ENCODE measurements around the gene RALGDS.
"Not testable (repeated sequence)": the region's sequence is repeated elsewhere in the genome, so short reads cannot be mapped to it uniquely, and the experiment has no call there.

The RALGDS gene

GRCh38 chr9:133094842-133095393 lies 26.1 kb downstream of the RALGDS start:
- no peak for TF ChIP-seq CTCF (IDR thresholded peaks at IDR 0.05; ENCODE audit: control extremely low read depth, extremely low read depth, low read depth, missing control alignments)
- POLR2A ChIA-PET = no interaction called here
- CTCF ChIA-PET = interaction anchor here (1.4 to 2.5 kb wide), 4 partner anchors 8 to 53 kb away, joined by 4 to 13 read pairs (median 7); no protein-coding TSS in a partner anchor
- DNase-seq (ENCODE audit: extremely low spot score) = no peak

GRCh38 chr9:133094351-133094750 lies 26.7 kb downstream of the RALGDS start:
- DNase-seq (ENCODE audit: extremely low spot score); POLR2A ChIA-PET: not testable (repeated sequence)
- CTCF ChIA-PET = interaction anchor here (1.6 kb wide), 1 partner anchor 9 kb away, joined by 9 read pairs; no protein-coding TSS in a partner anchor

- ChIA-PET POLR2A (no interaction called here), CTCF (no interaction called here)
- no peak for DNase-seq (ENCODE audit: extremely low spot score)
- TF ChIP-seq CTCF (IDR thresholded peaks at IDR 0.05; ENCODE audit: control extremely low read depth, extremely low read depth, low read depth, missing control alignments) = no peak
Observed at GRCh38 chr9:133090752-133091385, 30.2 kb downstream of the RALGDS start.

- no peak for DNase-seq (ENCODE audit: extremely low spot score)
- ChIA-PET CTCF (interaction anchor here (0.9 to 1.5 kb wide), 3 partner anchors 10 to 16 kb away, joined by 3 to 4 read pairs (median 3); no protein-coding TSS in a partner anchor), POLR2A (interaction anchor here (0.7 kb wide), 1 partner anchor 24 kb away, joined by 9 read pairs; no protein-coding TSS in a partner anchor)
- no peak for TF ChIP-seq CTCF (IDR thresholded peaks at IDR 0.05; ENCODE audit: control extremely low read depth, extremely low read depth, low read depth, missing control alignments)
Observed at GRCh38 chr9:133090187-133090586, 30.9 kb downstream of the RALGDS start.

GRCh38 chr9:133089271-133089671 lies 31.8 kb downstream of the RALGDS start:
- ChIA-PET POLR2A (interaction anchor here (0.7 kb wide), 1 partner anchor 25 kb away, joined by 9 read pairs; no protein-coding TSS in a partner anchor), CTCF (interaction anchor here (0.9 to 1.5 kb wide), 4 partner anchors 11 to 55 kb away, joined by 3 to 4 read pairs (median 4); no protein-coding TSS in a partner anchor)
- peak; percentile 11 for DNase-seq (ENCODE audit: extremely low spot score)
- no peak for TF ChIP-seq CTCF (IDR thresholded peaks at IDR 0.05; ENCODE audit: control extremely low read depth, extremely low read depth, low read depth, missing control alignments)

- ChIA-PET CTCF (interaction anchor here (1.2 to 1.3 kb wide), 2 partner anchors 14 to 55 kb away, joined by 3 to 4 read pairs; no protein-coding TSS in a partner anchor), POLR2A (no interaction called here)
- TF ChIP-seq CTCF (IDR thresholded peaks at IDR 0.05; ENCODE audit: control extremely low read depth, extremely low read depth, low read depth, missing control alignments) = no peak
- DNase-seq (ENCODE audit: extremely low spot score) = no peak
Observed at GRCh38 chr9:133088756-133089155, 32.3 kb downstream of the RALGDS start.
